Large intestine (tissue), 3 donors: ENCODE data around the gene ARHGAP25. TPM values are rescaled to one million over a fixed set of nuclear protein-coding genes. Genes with fewer than 3 reads are reported as not detected.

ENCODE experiments used
- DNase-seq, 2 donors: peaks; one replicate each; pipeline versions ENCODE4 v3.0.0 to v3.0.0-alpha.2; 2013
- H3K27ac ChIP-seq: one replicate; pipeline ENCODE4 v1.5.1; 2013; ENCODE audit warnings: low read length
- H3K27me3 ChIP-seq: 2 replicates; pipeline ENCODE4 v1.6.1; 2013; ENCODE audit warnings: low read length; ENCODE audit not compliant: control insufficient read depth, insufficient read depth
- H3K36me3 ChIP-seq: 2 replicates; pipeline ENCODE4 v1.6.1; 2013; ENCODE audit warnings: low read length; ENCODE audit not compliant: control insufficient read depth, insufficient read depth
- H3K4me1 ChIP-seq: one replicate; pipeline ENCODE4 v1.6.1; 2013; ENCODE audit warnings: low read length; ENCODE audit not compliant: control insufficient read depth, insufficient read depth
- H3K4me3 ChIP-seq: one replicate; pipeline ENCODE4 v1.5.1; 2013; ENCODE audit warnings: low read length
- H3K9me3 ChIP-seq: one replicate; pipeline ENCODE4 v1.6.1; 2013; ENCODE audit warnings: mild to moderate bottlenecking, low read depth, low read length, moderate library complexity; ENCODE audit not compliant: control insufficient read depth
- WGBS: methylation state at CpG from one replicate; pipeline ENCODE4 v1.1.5; 2013; ENCODE audit warnings: low lambda C conversion rate; ENCODE audit not compliant: insufficient coverage; 5-methylcytosine and 5-hydroxymethylcytosine counted together
- polyA plus RNA-seq: library from polyadenylated mRNA; unstranded; fragments of 120-200 nt; gene quantifications from one replicate; pipeline ENCODE4 v1.2.1, GENCODE V29; 2013

The ARHGAP25 gene
- polyA plus RNA-seq, 1 donor: 3.5 TPM

DNA sequence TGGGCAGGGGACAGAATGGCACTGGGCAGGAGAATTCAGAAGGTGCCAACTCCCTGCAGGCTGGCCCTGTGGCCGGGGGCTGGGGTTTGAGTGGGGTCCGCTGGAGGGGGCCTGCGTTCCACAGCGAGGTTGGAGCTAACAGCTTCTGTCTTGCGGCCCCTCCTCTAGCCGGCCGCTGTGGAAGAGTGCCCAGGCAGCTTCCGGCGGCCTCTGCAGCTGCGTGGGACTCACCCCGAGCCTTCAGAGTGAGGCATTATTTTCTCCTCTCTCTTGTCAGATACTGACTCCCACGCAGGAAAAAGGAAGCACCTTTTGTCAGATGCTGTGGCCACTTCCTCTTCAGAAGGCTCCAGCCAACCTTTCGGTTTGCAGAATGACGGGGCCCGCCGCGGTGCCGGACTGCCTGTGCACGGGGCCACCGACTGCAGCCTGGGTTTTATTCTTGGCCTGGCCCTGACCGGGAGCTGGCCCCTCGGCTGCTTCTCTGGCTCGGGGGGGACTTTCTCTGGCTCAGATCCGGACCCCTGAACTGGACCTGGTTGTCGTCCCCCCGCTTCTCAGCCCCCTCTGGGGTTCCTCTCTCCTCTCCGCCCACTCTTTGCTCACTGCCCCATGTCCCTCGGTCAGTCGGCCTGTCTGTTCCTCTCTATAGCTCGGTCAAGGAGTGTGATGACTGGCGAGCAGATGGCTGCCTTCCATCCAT is 40.1 kb downstream of the ARHGAP25 start:
- Histone ChIP-seq H3K9me3 (no peaks in the 10 kb centered on the region), H3K36me3 (no peaks in the 10 kb centered on the region), H3K27ac (peak overlapping the region; percentile 48), H3K4me3 (no peak overlapping the region), H3K4me1 (no peaks in the 10 kb centered on the region), H3K27me3 (no peaks in the 10 kb centered on the region)
- DNase-seq: peak in 1 of 2 donors; percentile 26
- no CpG with 5 or more reads among the region's 31 CpGs for WGBS

DNA sequence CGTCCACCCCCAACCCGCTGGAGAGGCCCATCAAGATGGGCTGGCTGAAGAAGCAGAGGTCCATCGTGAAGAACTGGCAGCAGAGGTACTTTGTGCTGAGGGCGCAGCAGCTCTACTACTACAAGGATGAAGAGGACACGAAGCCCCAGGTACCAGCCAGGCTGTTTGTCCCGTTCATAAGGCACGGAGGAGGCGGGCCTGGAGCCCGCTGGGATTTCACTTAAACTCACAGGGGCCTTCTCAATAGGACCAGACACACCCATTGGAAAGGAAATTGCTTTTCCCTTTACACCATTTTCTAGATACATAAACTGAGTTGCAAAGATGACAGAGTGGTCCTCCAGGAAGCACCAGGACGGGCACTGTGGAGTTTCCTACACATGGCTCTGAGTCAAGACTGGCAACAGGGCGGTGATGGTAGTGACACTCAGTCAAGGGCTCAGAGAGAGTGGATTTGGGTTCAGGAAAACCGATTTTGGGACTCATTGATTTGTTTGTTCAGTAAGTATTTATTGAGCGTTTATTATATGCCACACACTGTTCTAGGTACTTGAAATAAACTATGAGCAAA is 40.7 kb downstream of the ARHGAP25 start:
- Histone ChIP-seq H3K4me1 (no peaks in the 10 kb centered on the region), H3K9me3 (no peaks in the 10 kb centered on the region), H3K4me3 (no peak overlapping the region), H3K27ac (no peak overlapping the region), H3K36me3 (no peaks in the 10 kb centered on the region), H3K27me3 (no peaks in the 10 kb centered on the region)
- DNase-seq: no peak
- 83% methylated on average over 2 of the region's 13 CpGs for WGBS

DNA sequence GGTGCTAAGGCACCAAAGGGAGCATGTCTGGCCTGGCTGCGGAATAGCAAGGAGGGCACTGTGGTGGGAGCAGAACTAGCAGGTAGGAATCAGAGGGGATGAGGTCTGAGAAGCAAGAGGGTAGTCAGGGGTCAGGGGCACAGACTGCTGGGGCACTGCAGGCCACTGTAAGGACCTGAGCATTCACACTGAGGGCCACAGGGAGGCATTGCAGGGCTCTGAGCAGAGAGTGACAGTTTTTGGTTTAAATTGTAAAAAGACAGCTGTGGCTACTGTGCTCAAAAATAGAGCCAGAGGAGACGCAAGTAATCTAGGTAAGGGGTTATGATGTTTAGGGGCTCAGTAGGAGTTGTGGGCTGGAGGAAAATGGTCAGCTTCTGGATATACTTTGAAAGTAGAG is 41.5 kb downstream of the ARHGAP25 start:
- Histone ChIP-seq H3K27me3 (no peaks in the 10 kb centered on the region), H3K9me3 (no peaks in the 10 kb centered on the region), H3K36me3 (no peaks in the 10 kb centered on the region), H3K4me1 (no peaks in the 10 kb centered on the region), H3K27ac (no peak overlapping the region), H3K4me3 (no peak overlapping the region)
- no peak for DNase-seq
- no CpG with 5 or more reads among the region's 2 CpGs for WGBS

DNA sequence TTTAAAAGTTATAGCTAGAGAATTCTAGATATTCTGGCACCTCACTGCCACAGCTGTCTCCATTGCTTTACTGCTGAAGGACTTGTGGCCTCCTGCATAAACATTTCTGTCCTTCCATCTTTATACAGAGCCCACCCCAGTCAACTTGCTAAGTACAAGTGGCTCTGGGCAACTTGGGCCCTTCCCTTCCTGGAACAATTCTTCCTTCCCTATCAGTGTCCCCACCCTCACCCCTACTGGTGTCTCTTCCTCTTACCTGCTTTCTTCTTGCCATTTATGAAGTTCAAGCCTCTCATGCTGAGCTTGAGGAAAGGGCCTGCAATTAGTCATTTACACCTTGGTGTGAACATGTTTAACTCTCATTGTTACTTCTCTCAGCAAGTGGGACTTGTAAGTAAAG is 45.0 kb downstream of the ARHGAP25 start:
- no peaks in the 10 kb centered on the region for H3K27me3 ChIP-seq
- no peak overlapping the region for H3K4me3 ChIP-seq
- H3K4me1 ChIP-seq: no peaks in the 10 kb centered on the region
- no peaks in the 10 kb centered on the region for H3K9me3 ChIP-seq
- H3K36me3 ChIP-seq: no peaks in the 10 kb centered on the region
- no peak for DNase-seq
- no peak overlapping the region for H3K27ac ChIP-seq

- Histone ChIP-seq H3K36me3 (no peaks in the 10 kb centered on the region), H3K27ac (no peak overlapping the region)
Observed at GRCh38 chr2:68784188-68784587, 49.6 kb downstream of the ARHGAP25 start.

GRCh38 chr2:68784915-68785314 is 50.3 kb downstream of the ARHGAP25 start:
- Histone ChIP-seq H3K36me3 (no peaks in the 10 kb centered on the region), H3K4me1 (no peaks in the 10 kb centered on the region), H3K4me3 (no peak overlapping the region), H3K9me3 (no peaks in the 10 kb centered on the region), H3K27me3 (no peaks in the 10 kb centered on the region), H3K27ac (no peak overlapping the region)
- peak in 1 of 2 donors; percentile 74 for DNase-seq
- WGBS: no CpG with 5 or more reads among the region's 1 CpG

More at GRCh38 chr2:68784188-68784587, 49.6 kb downstream of the ARHGAP25 start:
- no peaks in the 10 kb centered on the region for H3K9me3 ChIP-seq
- no peaks in the 10 kb centered on the region for H3K4me1 ChIP-seq
- no peaks in the 10 kb centered on the region for H3K27me3 ChIP-seq
- no peak for DNase-seq
- no peak overlapping the region for H3K4me3 ChIP-seq
- WGBS: no CpG with 5 or more reads among the region's 2 CpGs

GRCh38 chr2:68787356-68787755 is 52.7 kb downstream of the ARHGAP25 start:
- DNase-seq: no peak
- Histone ChIP-seq H3K27ac (no peak overlapping the region), H3K9me3 (no peaks in the 10 kb centered on the region), H3K27me3 (no peaks in the 10 kb centered on the region), H3K4me3 (no peak overlapping the region), H3K36me3 (no peaks in the 10 kb centered on the region), H3K4me1 (no peaks in the 10 kb centered on the region)
- WGBS: 100% methylated on average over 1 of the region's 4 CpGs

DNA sequence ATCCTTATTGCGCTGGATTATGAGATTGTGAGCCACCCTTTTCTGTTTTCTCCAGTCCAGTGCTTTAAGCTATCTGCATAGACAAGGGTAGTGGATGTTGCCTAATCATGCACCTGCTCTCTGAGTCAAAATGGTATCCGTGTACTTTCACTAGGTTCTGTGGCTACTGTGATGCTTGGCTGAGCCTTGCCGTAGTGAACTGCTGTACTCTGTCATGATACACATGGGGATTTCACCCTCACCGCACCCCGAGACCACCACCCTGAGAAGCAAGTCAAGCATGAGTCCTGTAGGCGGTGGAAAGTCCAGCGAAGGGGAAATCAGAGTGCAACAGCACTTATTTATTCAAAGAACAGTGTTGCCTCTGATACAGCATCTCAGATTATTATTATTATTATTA is 55.0 kb downstream of the ARHGAP25 start:
- WGBS: no CpG with 5 or more reads among the region's 7 CpGs
- no peaks in the 10 kb centered on the region for H3K36me3 ChIP-seq
- no peak for DNase-seq
- no peaks in the 10 kb centered on the region for H3K4me1 ChIP-seq
- no peaks in the 10 kb centered on the region for H3K9me3 ChIP-seq
- no peak overlapping the region for H3K27ac ChIP-seq
- no peak overlapping the region for H3K4me3 ChIP-seq
- no peaks in the 10 kb centered on the region for H3K27me3 ChIP-seq

DNA sequence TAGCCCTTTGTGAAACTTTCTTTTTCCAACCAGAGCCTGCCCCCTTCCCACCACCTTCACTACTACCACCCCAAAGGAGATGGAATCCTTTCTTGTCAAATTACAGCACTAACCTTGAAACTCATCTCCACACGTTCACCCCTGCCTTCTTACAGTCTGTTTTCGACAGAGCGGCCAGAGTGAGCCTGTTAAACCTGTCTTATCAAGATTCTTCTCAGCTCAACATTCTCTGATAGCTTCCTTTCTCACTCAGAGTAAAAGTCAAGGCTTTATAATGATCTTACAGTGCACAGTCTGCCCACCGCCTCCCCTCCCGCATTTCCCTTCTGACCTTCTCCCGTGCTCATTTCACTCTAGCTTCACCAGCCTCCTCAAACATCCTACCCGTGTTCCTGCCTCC is 56.0 kb downstream of the ARHGAP25 start:
- no peaks in the 10 kb centered on the region for H3K27me3 ChIP-seq
- H3K4me3 ChIP-seq: no peak overlapping the region
- H3K9me3 ChIP-seq: no peaks in the 10 kb centered on the region
- DNase-seq: no peak
- no peak overlapping the region for H3K27ac ChIP-seq
- H3K36me3 ChIP-seq: no peaks in the 10 kb centered on the region
- H3K4me1 ChIP-seq: no peaks in the 10 kb centered on the region
- 40% methylated on average over 5 of the region's 7 CpGs for WGBS

DNA sequence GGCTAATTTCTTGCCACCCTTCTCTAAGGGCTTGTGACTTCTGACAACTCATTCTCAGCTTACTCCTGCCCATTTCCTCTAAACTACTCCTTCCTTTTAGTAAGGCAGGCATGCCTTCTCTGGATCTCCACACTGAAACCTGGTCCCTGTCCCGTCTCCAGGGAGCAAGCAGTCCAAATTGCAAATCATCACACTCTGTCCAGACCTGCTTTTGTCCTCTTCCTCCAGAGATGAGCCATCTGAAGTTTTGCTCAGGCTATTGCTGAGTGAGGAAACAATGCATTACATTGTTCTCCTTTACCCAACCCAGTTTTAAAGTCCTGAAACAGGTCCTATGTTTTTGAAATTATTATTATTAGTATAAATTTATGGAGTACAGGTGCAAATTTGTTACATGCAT is 57.3 kb downstream of the ARHGAP25 start:
- no peak for DNase-seq
- Histone ChIP-seq H3K36me3 (no peaks in the 10 kb centered on the region), H3K27me3 (peaks cover under 1% of the 10 kb centered on the region), H3K4me1 (no peaks in the 10 kb centered on the region), H3K9me3 (no peaks in the 10 kb centered on the region), H3K27ac (no peak overlapping the region), H3K4me3 (no peak overlapping the region)
- 60% methylated on average over 1 of the region's 1 CpG for WGBS

GRCh38 chr2:68792751-68793150 is 58.1 kb downstream of the ARHGAP25 start:
- DNase-seq: no peak
- no peak overlapping the region for H3K27ac ChIP-seq
- H3K27me3 ChIP-seq: peaks cover 4% of the 10 kb centered on the region
- H3K36me3 ChIP-seq: no peaks in the 10 kb centered on the region
- no peak overlapping the region for H3K4me3 ChIP-seq
- no CpG with 5 or more reads among the region's 4 CpGs for WGBS
- H3K9me3 ChIP-seq: no peaks in the 10 kb centered on the region
- no peaks in the 10 kb centered on the region for H3K4me1 ChIP-seq
